Dermis blood vessel endothelial cell (primary cell): ENCODE results near the gene PYCR2. TPM values are rescaled to one million over a fixed set of nuclear protein-coding genes. Genes with fewer than 3 reads are reported as not detected.
"Not testable (repeated sequence)": the region's sequence is repeated elsewhere in the genome, so short reads cannot be mapped to it uniquely, and the experiment has no call there.

Experiments
- DNase-seq: peaks from one replicate; pipeline ENCODE4 v3.0.0; 2010
- total RNA-seq: library from RNA; depleted of rRNA; stranded (reverse); fragments of >200 nt; gene quantifications from 2 replicates; pipeline ENCODE4 v1.2.3, GENCODE V29; 2014

PYCR2 gene
- total RNA-seq, 1 donor from 2014 or later, result 35.7 TPM

- no peak for DNase-seq
Measured at GRCh38 chr1:225888898-225889601, 35.0 kb downstream of the PYCR2 start, which contains the start of gene LEFTY1. Gene LEFTY1, minus strand, starts transcription at chr1:225889146. Its CDS starts 80 bp downstream, at chr1:225889066.

GRCh38 chr1:225888289-225888897, 35.7 kb downstream of the PYCR2 start:
- DNase-seq, result no peak

- not testable (repeated sequence) for DNase-seq
Measured at GRCh38 chr1:225887554-225888288, 36.3 kb downstream of the PYCR2 start.

- no peak for DNase-seq
Measured at GRCh38 chr1:225887030-225887314, 37.1 kb downstream of the PYCR2 start.

GRCh38 chr1:225886159-225887029, 37.7 kb downstream of the PYCR2 start:
- DNase-seq, result no peak

- DNase-seq, result no peak
Measured at GRCh38 chr1:225885336-225885735, 38.7 kb downstream of the PYCR2 start.

DNA sequence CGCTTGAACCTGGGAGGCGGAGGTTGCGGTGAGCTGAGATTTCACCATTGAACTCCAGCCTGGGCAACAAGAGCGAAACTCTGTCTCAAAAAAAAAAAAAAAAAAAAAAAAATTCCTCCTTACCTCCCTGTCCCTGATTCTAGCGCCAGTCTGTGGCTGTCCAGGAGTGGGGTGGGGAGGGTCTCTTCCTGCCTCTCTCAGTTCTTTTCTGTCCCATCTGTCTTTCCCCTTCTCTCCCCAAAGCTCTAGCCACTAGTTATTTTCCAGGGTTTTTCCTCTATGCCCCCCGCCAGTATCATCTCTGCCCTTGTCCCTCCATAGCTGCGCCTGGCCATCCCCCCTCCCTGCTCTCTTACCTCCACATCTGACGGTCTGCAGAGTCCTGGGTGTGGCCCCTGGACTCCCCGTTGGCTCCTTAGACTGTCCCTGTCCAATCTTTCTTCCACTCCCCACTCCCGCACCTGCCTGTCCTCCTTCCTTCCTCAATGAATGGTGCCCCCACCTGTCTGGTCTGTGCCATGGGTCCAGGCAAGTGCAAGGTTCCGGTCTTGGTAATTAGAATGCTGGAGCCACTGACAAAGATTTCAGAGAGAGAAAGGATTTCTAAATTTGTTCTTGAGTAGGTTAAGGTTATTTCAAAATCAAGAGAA, 40.3 kb downstream of the PYCR2 start:
- no peak for DNase-seq

GRCh38 chr1:225882694-225883615, 41.1 kb downstream of the PYCR2 start:
- DNase-seq, result peak; percentile 65

GRCh38 chr1:225881959-225882693, 41.9 kb downstream of the PYCR2 start, which contains the start of gene TMEM63A:
Gene TMEM63A, minus strand, starts transcription at chr1:225882380. Its CDS starts 4,800 bp downstream, at chr1:225877580.
- DNase-seq, result peak; percentile 89

GRCh38 chr1:225881081-225881958, 42.7 kb downstream of the PYCR2 start:
- peak; percentile 79 for DNase-seq

DNA sequence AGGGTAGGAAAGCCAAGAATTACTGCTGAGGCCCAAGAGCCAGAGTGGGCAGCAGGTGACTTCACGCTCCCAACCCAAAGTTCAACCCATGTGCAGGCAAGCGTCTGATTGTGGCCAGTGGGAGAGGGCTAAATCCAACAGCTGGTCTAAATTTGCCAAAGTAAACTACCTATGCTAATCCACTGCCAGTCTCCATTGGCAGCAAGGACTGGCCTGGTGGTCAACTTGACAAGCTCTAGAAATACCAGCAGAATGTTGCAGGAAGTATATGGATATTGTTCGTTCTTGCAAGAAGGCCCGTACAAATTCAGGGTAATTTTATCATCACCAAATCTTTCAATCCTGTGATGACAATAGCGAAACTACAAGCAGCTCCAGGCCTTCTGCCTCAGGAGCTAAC, 43.4 kb downstream of the PYCR2 start:
- DNase-seq, result no peak

- no peak for DNase-seq
Measured at GRCh38 chr1:225880222-225880588, 43.8 kb downstream of the PYCR2 start.

- DNase-seq, result no peak
Measured at GRCh38 chr1:225879521-225880221, 44.4 kb downstream of the PYCR2 start.

DNA sequence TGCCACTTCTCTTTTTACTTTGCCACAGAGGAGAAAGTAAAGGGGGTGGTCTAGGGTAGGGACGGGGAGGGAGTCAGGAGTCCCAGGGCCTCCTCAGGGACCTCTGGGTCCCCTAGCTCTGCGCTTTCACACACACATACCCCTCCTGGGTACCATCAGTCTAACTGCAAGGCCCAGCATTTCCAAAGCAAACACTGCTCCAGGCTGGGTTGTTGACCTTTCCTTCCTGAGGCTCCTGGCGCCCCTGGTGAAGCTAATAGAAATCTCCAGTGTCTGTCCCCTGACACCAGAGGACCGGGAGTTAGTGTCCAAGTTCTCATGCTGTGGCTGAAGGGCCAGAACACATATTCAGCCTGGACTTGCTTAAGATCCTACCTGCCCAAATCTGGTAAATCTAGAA, 45.8 kb downstream of the PYCR2 start:
- peak; percentile 17 for DNase-seq

- DNase-seq, result peak; percentile 73
Measured at GRCh38 chr1:225877580-225877979, 46.5 kb downstream of the PYCR2 start.

DNA sequence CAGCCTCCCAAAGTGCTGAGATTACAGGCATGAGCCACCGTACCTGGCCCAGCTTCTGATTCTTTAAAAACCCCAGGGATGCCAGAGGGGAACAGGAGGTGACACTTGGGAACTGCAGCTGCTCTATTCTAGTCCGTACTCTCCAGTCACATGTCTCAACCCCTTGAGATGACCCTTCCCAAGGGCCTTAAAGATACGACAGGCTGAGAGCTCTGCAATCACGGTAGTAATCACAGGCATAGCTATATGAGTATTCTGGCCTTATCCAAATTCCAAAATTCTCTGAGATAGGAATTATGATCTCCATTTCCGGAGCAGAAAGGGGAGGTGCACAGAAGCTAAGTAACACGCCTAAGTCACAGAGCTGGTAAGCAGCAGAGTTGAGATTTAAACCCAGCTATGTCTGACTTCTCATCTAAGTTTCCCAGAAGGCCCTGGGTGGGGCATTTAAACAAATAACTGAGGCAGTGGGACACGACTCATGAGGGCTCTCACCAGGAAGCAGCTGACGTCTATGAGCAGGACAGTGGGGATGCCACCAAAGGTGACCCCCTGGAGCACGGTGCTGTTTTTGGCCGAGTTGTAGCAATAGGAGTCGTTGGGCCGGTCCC, 47.0 kb downstream of the PYCR2 start:
- DNase-seq, result no peak

GRCh38 chr1:225875044-225875815, 48.8 kb downstream of the PYCR2 start:
- no peak for DNase-seq
